ENCODE data around the gene PECR. TPM values are rescaled to one million over a fixed set of nuclear protein-coding genes. Genes with fewer than 3 reads are reported as not detected.

PECR gene
- total and polyA plus RNA-seq, 2 of the 13 experiments (the other 11 are each of a cell fraction or from before 2014, with no cell fraction given) = 151 to 153 TPM

- TF ChIP-seq, protein P1, sequence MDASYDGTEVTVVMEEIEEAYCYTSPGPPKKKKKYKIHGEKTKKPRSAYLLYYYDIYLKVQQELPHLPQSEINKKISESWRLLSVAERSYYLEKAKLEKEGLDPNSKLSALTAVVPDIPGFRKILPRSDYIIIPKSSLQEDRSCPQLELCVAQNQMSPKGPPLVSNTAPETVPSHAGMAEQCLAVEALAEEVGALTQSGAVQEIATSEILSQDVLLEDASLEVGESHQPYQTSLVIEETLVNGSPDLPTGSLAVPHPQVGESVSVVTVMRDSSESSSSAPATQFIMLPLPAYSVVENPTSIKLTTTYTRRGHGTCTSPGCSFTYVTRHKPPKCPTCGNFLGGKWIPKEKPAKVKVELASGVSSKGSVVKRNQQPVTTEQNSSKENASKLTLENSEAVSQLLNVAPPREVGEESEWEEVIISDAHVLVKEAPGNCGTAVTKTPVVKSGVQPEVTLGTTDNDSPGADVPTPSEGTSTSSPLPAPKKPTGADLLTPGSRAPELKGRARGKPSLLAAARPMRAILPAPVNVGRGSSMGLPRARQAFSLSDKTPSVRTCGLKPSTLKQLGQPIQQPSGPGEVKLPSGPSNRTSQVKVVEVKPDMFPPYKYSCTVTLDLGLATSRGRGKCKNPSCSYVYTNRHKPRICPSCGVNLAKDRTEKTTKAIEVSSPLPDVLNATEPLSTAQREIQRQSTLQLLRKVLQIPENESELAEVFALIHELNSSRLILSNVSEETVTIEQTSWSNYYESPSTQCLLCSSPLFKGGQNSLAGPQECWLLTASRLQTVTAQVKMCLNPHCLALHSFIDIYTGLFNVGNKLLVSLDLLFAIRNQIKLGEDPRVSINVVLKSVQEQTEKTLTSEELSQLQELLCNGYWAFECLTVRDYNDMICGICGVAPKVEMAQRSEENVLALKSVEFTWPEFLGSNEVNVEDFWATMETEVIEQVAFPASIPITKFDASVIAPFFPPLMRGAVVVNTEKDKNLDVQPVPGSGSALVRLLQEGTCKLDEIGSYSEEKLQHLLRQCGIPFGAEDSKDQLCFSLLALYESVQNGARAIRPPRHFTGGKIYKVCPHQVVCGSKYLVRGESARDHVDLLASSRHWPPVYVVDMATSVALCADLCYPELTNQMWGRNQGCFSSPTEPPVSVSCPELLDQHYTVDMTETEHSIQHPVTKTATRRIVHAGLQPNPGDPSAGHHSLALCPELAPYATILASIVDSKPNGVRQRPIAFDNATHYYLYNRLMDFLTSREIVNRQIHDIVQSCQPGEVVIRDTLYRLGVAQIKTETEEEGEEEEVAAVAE (CRISPR knock-in tag; IDR thresholded peaks at IDR 0.05; ENCODE audit: borderline replicate concordance) = no peak
- no peak for TF ChIP-seq POLR2AphosphoS5 (IDR thresholded peaks at IDR 0.05; ENCODE audit: low read depth, low read length)
- TF ChIP-seq POLR2A (IDR thresholded peaks at IDR 0.05; ENCODE audit: insufficient read depth in 1 of 2, low read depth in 2 of 2, low read length in 2 of 2) = no peak
- no peak for TF ChIP-seq ZNF788 (CRISPR knock-in tag; IDR thresholded peaks at IDR 0.05; ENCODE audit: borderline replicate concordance)
- TF ChIP-seq, protein P2, sequence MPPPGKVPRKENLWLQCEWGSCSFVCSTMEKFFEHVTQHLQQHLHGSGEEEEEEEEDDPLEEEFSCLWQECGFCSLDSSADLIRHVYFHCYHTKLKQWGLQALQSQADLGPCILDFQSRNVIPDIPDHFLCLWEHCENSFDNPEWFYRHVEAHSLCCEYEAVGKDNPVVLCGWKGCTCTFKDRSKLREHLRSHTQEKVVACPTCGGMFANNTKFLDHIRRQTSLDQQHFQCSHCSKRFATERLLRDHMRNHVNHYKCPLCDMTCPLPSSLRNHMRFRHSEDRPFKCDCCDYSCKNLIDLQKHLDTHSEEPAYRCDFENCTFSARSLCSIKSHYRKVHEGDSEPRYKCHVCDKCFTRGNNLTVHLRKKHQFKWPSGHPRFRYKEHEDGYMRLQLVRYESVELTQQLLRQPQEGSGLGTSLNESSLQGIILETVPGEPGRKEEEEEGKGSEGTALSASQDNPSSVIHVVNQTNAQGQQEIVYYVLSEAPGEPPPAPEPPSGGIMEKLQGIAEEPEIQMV (CRISPR knock-in tag; IDR thresholded peaks at IDR 0.05; ENCODE audit: low read depth) = no peak
- TF ChIP-seq MIER2 (CRISPR knock-in tag; IDR thresholded peaks at IDR 0.05) = no peak
- TF ChIP-seq HNRNPLL (IDR thresholded peaks at IDR 0.05; ENCODE audit: low read depth, low read length, poor library complexity, severe bottlenecking) = no peak
- no peak for TF ChIP-seq FOXO1 (CRISPR knock-in tag; IDR thresholded peaks at IDR 0.05)
- no peak for TF ChIP-seq NFIB (CRISPR knock-in tag; IDR thresholded peaks at IDR 0.05; ENCODE audit: borderline replicate concordance)
These were observed 36.9 kb upstream of the PECR start (continued) for GRCh38 chr2:216118474-216118873.
